Activated CD8-positive, alpha-beta memory T cell treated with anti-CD3 and anti-CD28 coated beads, Interleukin-2, amount 50 U/mL, for 48 hours (primary cell): Measurements from ENCODE around the gene P2RY12.
"Not testable (repeated sequence)": the region's sequence is repeated elsewhere in the genome, so short reads cannot be mapped to it uniquely, and the experiment has no call there.

Source experiments
- DNase-seq: peaks from one replicate; pipeline ENCODE4 v3.0.0-alpha.2; 2020

Gene P2RY12

DNA sequence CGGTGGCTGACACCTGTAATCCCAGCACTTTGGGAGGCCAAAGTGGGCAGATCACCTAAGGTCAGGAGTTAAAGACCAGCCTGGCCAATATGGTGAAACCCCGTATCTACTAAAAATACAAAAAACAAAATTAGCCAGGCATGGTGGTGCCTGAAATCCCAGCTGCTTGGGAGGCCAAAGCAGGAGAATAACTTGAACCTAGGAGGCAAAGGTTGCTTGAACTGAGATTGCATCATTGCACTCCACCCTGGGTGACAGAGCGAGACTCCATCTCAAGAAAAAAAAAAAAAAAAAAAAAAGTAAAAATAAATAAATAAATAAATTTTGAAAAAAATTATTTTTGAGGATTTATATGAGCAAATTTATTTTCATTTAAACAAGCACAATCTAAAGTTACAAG is 7.6 kb upstream of the P2RY12 start:
- not testable (repeated sequence) for DNase-seq

DNA sequence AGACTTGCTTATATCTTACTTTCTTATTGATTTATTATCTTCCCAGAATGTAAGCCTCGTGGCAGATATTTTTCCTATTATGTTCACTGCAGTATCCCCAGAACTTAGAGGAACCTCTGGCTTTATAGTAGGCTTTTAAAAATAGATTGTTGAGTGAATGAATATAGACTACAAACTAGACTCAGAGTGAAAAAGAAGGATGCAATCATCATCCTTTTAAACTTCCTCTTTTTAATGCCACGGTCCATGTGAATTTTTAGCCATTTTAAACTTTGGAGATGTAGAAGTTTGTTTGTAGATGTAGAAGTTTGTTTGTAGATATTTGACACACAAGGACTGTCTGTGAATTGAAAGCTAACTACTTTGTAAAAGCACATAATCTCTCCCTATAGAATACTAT is 7.2 kb upstream of the P2RY12 start:
- DNase-seq, result no peak

DNA sequence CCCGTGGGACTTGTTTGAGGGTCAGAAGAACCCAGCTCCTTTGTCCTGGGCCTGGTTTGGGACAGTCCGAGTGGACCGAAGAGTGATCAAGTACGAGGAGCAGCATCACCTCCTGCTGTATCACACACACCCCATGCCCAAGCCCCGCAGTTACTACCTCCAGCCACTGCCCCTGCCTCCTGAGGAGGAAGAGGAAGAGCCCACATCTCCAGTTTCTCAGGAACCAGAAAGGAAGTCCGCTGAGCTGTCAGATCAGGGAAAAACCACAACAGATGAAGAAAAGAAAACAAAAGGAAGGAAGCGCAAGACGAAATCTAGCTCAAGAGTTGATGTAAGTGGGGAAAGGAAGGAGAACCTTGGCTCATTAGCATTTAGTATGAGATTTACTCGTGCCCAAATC is 3.3 kb upstream of the P2RY12 start:
- no peak for DNase-seq

DNA sequence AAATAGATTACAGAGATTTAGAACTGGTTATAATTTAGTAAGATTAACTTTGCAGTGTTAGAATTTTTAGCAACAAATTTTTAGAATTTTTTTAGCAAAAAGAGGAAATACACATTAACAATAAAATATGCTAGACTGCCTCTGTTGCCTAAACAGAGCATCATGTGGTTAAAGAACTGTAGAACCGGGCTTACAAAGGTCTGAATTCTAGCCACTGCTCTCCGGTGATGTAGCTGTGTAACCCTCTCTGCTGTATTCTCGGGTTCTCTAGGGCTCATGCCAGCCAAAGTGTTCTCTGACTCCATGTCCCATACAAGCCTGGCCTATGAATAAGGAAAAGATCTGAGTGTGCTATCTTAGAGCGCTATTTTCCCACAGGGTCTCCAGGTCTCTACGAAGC is 2.9 kb upstream of the P2RY12 start:
- DNase-seq, result no peak

DNA sequence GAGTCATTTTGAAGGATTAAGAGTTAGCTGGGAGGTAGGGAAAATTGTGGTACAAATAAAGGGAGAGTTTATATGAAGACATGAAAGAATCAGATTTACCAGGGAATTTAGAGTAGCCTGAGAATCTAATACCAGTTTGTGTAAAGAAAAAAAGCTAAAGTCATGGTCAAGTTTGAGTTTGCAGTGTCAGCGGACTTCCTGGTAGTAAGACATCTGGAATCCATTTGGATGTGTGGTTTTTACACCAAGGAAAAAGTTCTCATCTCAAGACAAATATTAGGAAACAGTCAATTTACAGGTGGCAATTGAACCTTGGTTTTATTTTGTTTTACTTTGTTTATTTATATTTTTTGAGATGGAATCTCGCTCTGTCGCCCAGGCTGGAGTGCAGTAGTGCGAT is 1.5 kb upstream of the P2RY12 start:
- no peak for DNase-seq

DNA sequence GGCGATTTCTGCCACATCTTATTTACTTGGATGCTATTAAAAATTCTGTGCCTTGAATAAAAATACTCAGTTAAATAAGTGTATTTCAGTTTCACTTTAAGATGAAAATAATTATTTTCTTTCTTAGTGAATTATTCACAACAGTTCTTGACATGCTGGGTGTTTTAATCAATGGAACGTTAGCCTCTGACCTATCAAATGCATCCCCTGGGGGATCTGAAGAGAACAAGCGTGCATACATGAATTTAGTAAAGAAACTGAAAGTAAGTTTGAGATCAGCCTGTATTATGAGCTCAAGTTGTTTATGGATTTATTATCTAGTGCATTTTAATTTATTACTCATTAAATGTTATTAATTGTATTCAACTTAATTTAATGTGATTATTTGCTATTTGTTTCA is 597 bp downstream of the P2RY12 start:
- no peak for DNase-seq

DNA sequence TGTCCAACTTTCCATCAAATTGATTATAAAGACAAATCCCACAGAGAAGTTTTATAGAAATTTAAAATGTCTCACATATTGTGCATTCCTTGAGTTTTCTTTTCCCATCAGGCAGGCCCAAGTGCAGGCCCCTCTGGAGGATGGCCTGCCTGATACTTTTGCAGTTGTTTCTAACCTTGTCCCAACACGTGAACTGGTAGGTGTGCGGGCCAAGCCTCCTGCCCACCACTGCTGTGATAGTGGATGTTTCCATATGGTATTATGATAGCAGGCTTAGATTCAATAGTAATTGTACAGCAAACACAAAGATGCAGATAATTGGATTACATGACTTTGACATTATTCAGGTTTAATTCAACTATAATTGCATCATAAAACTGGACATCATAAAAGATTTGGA is 1.4 kb downstream of the P2RY12 start:
- DNase-seq, result no peak

DNA sequence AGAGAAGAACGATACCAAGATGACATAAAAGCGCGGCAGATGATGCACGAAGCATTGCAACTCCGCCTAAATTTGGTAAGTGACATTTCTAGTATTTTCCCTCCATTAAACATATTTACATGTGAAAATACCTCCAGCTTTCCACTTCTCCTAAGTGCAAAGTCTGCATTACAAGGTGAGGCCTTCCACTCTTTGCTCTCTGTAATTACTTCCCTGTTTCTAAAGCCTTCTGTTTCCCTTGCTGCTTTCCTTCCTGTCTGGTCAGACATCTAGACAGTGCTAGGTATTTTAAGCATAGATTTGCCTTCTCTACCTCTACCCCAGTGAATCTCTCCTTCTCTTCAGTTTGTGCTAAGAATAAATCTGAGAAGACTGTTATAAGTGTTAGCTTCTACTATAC is 1.9 kb downstream of the P2RY12 start:
- DNase-seq, result no peak

DNA sequence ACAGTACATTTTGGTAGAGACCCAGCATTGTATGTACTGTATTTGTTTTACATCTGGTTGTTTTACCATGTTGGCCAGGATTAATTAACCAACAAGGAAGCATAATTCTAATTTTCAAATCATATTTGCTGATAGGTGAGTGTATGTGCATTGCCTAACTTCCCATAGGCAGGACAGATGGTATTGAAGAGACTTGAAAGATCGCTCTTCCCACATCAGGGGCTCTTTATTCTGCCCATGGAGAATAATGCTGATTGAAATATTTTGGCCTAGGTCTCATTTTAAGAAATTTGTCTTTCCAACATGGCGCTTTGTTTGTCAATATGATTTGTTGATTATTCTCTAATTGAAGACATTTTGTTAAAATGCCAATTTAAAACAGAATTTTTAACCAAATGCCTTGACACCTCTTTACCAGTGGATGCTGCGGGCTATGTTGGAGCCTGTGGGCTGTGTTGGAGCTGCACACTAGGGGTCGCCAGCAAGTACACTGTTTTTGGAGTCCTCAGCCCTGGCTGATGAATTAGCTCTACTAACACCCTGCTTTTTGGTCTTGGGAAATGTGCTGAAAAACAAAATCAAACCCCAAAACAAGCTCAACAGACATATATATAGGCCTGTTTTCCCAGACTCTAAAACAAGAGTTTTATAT is 5.3 kb downstream of the P2RY12 start:
- no peak for DNase-seq

DNA sequence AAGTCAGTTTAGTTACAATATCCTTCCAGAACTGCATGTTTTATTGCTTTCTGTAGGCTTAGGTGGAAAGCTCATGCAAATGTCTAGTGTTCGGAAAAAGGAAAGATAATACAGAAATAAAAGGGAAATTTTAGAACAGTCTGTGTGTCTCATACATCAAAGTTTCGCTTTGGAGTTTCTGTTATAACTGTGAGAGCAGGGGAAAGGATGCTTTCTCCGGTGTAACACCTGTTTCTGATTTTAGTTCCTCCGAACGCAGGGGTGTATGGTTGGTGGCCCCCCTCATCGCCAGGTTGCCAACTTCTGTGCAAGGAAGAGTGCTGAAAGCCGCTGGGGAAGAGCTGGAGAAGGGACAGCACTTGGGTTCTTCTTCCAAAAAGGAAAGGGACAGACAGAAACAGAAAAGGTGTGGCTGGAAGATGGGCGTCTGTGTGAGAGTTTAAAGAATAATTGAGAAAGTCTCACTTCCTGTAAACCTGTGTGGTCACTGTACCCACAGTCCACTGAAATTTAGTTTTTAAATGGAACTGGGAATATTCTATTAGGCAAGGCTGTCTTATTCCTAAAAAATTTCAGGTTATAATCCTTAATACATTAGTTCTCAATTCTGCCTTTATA is 6.7 kb downstream of the P2RY12 start:
- no peak for DNase-seq

DNA sequence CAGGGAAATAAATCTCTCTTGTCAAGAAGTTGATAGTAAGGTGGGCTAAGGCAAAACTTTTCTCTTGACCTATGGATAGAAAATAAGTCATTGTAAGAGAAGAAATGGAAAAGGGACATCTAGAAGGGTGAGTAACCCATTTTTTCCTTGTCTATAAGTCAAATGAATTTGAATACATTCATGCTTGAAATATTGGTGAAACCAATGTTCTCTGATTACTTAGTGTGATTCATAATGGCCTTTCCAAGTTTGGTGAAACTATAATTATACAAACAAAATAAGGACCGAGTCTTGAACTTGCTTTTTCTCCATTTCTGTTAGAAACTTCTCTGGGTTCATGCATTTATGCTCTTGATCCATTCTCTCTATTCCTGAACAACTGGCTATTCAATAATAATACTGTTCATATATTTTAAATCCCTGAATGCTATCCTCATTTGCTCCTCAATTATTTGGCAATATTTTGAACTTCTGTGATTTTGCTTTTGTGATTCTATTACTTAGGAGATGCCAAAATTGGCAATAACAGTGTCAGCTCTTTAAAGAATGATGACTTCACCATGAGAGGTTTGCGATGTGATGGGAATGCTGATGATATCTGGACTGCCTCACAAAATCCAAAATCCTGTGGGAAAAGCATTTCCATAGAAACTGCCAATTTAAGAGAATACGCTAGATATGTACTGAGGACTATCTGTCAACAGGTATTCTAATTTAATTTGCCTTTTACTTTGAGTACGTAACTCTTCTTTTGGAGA is 12.3 kb downstream of the P2RY12 start:
- no peak for DNase-seq

DNA sequence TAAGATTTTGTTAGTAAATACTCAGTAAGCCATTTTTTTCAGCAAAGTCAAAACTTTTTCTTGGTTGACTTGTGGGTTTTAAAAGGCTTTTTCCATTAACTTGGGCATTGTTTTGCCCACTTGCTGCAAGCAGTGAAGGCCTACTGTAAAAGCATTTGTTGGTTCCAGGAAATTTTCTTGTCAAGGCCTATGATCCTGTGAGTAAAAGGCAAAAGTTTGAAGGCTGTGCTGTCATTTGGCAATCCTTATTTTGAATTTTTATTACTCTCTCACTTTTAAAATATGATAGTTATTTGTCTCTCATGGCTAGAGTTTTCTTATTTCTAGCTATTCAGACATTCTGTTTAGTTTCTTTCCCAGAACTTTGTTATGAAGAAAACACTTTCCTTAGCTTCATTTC is 13.0 kb downstream of the P2RY12 start:
- no peak for DNase-seq

DNA sequence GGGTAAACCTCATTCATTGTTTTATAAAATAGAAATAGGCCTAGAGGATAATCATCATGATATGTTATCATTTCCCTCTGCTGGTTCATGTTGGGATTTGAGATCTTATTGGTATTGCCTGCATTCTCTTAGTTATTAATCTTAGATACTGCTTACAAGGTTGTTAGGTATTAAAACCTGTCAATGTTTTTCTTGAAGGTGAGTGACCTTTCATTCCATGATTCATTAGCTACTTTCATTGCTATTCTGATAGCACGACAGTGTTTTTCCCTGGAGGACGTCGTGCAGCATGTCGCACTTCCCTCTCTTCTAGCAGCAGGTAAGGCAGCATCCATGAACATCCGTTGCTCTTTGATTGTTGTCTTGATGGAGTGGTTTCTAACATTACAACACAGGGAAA is 17.1 kb downstream of the P2RY12 start:
- no peak for DNase-seq

DNA sequence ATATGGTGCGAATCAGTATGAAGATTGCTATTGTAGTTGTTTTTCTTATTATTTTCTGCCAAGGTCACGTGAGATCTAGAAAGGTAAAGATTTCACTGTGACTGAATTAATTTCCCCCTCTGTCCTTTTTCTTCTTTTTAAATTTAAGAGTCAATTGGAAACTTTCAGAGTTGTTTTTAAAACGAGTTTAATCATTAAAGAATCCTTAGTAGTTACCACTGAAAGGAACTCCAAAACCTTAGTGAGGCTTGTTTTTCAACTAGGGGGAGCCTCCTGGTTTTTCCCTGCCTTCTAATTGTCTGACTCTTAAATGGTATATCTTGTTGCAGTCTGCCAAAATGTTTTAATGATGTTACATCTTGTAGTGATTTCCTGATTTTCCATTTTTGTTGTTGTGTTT is 17.6 kb downstream of the P2RY12 start:
- no peak for DNase-seq

DNA sequence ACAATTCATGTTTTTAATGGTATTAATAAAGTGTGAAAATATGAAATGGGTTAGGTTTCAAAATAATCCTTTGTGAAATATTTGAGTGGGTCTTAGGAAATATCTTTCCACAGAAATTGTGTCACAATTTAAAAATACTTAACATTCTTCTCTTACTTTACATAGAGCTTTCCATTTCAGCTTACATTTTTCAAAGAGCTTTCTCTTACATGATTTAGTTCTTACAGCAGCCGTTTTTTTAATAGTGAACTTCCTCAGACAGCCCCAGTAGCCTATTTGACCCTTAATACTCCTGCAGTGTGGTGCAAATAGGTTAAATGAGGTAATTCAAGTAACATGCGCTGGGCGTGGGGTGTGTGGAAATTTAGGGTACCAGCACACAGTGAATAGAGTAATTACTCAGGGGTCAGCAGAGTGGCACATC is 21.8 kb downstream of the P2RY12 start:
- DNase-seq, result no peak

DNA sequence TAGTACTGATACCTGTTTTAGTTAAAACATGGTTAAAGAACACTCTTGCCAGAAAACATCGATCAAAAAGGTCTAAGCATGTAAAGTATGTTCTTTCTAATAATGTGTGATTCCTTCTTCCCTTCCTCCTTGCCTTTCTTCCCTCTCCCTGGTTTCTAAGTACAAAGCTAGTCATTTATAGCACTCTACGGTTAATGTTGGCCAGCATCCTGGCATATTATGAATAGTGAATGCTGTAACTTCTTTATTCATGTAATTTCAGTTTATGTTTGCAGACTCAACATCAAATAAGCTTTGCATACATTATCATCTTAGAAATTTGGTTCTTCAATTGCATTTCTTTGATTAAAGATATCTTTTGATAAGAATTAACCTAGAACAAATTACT is 27.1 kb downstream of the P2RY12 start:
- DNase-seq, result no peak

DNA sequence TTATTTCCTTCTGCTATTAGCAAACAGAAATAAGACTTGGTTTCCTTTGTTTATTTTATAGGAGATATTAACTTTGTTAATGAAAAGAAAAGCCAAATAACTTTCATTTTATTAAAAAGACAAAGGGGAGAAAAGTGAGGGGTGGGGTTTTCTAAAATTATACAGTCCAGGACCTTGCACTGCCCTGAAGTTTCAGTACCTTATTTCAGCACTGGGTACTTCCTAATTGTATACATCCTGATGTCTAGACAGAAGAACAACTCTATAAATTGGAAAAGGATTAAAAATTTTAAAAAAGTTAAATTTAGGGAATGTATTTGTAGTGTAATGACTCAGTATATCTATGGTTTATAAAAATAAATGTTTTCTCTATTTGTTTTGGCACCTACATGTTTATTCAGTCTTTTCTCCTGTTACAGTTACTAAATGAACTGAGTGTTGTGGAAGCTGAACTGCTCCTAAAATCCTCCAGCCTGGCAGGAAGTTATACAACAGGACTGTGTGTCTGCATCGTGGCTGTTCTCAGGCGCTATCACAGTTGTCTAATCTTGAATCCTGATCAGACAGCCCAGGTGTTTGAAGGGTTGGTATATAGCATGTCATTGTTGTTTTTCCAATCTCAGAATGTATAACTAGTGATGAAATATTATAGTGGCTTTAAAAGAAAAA is 27.6 kb downstream of the P2RY12 start:
- no peak for DNase-seq

DNA sequence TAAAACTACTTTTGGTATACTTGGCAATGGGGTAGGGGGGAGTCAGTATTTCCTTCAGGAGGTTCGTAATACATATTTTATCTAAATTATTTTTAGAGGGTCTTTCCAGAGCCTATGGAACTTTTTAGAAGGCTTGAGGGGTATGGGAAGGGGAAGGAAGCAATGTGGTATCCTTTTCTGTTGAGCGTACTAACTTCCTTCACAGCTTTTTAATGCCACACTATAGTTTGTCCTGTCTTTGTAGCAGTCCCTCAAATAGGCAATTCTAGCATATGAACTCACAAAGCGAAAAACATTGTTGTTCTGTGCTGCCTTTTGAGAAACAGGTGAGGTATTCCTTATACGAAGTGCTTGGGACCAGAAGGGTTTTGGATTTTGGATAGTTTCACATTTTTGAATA is 32.9 kb downstream of the P2RY12 start:
- no peak for DNase-seq

DNA sequence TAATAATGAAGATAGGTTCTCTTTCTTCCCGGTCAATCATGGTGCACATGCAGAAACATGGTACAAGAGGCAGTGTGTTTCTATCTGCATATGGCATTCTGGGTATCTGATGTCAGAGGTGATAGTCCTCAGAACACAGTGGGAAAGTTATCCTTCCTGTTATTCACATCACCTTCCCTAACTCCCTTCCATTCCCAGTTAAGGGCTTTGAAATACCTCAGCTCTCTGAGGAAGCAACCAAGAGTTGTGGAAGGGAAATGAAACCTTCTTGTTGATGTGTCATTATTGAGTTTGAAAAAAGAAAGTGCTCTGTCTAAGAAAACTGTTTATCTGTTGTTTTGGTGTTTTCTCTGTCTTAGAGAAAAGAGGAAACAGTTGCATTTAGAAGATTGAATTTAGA is 33.3 kb downstream of the P2RY12 start:
- no peak for DNase-seq

DNA sequence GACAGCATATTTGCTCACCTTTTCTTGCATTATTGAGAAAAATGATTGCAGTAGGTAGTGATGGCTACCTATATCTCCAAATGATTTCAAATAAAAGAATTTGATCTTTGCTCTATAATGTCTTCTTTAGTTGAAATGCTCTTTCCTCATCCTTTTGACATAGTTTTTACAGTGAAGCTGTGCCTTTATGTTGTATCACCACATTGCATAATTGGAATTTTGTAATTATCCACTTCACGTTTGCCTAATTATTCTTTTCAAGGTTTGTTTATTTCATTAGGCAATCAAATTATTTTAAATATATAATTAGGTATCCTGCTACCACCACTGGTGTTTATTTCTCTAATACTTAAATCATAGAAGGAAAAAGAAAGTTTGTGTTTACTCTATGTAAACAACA is 33.9 kb downstream of the P2RY12 start:
- DNase-seq, result no peak

DNA sequence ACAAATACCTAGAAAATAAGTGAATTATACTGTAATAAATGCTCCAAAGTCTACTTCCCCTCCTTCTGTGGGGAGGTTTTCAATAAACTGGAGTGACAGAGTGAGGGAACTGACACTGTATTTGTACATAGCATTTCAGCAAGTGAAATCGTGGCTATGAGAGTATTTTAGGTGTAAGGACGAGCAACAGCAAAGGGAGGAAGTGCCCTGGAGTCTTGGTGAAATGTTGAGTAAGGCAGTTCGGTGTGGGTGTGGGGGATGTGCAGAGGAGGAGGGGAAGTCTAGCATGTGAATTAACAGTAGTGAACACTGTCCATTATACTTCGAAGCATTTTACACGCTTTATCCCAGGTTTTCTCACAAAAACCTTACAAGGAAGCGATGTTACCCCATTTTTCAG is 37.1 kb downstream of the P2RY12 start:
- no peak for DNase-seq

DNA sequence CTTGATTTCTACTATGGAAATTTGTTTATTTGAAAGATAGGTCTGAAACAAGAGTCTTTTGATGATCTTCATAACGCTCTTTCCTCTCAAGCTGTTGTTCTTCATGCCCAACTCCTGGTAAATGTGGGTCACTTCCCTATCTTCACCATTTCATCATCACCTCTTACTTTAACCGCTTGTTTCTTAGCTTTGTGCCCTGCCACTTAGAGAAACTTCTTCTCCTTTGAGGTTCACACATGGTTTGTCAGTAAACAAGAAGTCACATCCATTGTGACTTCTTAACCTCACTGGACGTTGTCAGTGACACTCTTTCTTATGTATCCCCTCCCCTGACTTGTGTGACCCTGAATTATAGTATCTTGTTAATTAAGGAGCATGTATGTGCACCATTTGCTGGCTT is 38.3 kb downstream of the P2RY12 start:
- no peak for DNase-seq

DNA sequence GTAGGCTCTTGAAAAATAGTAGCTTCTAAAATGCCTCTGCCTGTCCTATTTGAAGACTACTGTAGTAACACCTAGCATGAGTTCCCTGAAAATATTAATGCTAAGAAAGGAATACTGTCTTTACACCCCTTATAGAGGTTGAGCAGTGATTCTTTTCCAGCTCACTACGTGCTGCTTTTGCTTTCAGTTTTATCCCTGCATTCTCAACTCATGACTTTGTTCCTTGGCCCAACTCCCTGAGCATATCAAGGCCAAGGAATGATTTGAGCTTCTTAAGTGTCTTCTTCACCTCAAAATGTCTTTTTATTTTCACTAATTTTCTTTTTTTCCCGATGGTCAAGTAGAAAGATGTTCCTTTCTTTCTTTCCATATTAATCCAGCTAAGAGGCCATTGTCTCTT is 38.7 kb downstream of the P2RY12 start:
- no peak for DNase-seq

DNA sequence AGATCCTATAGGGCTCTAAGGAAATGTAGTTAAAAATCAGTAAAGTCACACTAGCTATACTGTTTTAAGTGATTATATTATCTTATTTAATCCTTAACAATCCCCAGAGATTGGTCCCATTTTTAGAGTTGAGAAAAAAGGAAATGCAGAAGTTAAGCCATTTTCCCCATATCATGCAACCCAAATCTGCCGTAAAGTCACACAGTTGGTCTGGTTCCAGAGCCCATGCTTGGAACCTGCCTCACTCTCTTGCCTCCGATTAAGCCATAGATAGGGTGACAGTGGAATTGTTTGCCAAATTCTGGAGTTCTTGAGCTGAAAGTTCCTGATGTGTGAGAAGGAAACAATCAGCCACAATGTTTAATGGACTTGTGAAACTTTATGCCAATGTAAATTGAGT is 52.9 kb downstream of the P2RY12 start:
- no peak for DNase-seq
